HG03469 (cell line): ENCODE data around the gene TRAF5.
"Not testable (repeated sequence)": the region's sequence is repeated elsewhere in the genome, so short reads cannot be mapped to it uniquely, and the experiment has no call there.

Experiments
- ATAC-seq: cut with Tn5 transposase; IDR thresholded peaks from one replicate; pipeline ENCODE4 v1.9.1; 2021; ENCODE audit warnings: mild to moderate bottlenecking, moderate library complexity, moderate number of reproducible peaks; ENCODE audit not compliant: unreplicated experiment

The TRAF5 gene

GRCh38 chr1:211344152-211344618 lies 17.6 kb downstream of the TRAF5 start:
- no peak for ATAC-seq

- no peak for ATAC-seq
These were observed 19.1 kb downstream of the TRAF5 start for GRCh38 chr1:211345719-211346118.

GRCh38 chr1:211347077-211347844 lies 20.6 kb downstream of the TRAF5 start:
- no peak for ATAC-seq

- ATAC-seq: no peak
These were observed 21.9 kb downstream of the TRAF5 start for GRCh38 chr1:211348547-211348946.

- no peak for ATAC-seq
These were observed 23.1 kb downstream of the TRAF5 start for GRCh38 chr1:211349741-211350140.

GRCh38 chr1:211352055-211352454 lies 25.4 kb downstream of the TRAF5 start:
- not testable (repeated sequence) for ATAC-seq

GRCh38 chr1:211352465-211352864 lies 25.8 kb downstream of the TRAF5 start:
- ATAC-seq: no peak

- ATAC-seq: peak; percentile 63
These were observed 26.4 kb downstream of the TRAF5 start for GRCh38 chr1:211352985-211353515.

GRCh38 chr1:211353562-211354212 lies 27.1 kb downstream of the TRAF5 start:
- no peak for ATAC-seq

GRCh38 chr1:211355873-211356272 lies 29.2 kb downstream of the TRAF5 start:
- ATAC-seq: no peak

GRCh38 chr1:211356723-211357407 lies 30.2 kb downstream of the TRAF5 start:
- ATAC-seq: no peak

GRCh38 chr1:211358685-211359084 lies 32.1 kb downstream of the TRAF5 start:
- no peak for ATAC-seq

GRCh38 chr1:211359876-211360275 lies 33.2 kb downstream of the TRAF5 start:
- ATAC-seq: no peak

GRCh38 chr1:211361202-211361601 lies 34.6 kb downstream of the TRAF5 start:
- no peak for ATAC-seq

GRCh38 chr1:211369640-211370039 lies 43.0 kb downstream of the TRAF5 start:
- no peak for ATAC-seq

GRCh38 chr1:211370669-211371068 lies 44.0 kb downstream of the TRAF5 start:
- no peak for ATAC-seq

GRCh38 chr1:211371406-211372105 lies 44.9 kb downstream of the TRAF5 start:
- ATAC-seq: no peak

- ATAC-seq: no peak
These were observed 45.8 kb downstream of the TRAF5 start for GRCh38 chr1:211372463-211372862.

- ATAC-seq: no peak
These were observed 48.6 kb downstream of the TRAF5 start for GRCh38 chr1:211375146-211375818.

- no peak for ATAC-seq
These were observed 49.3 kb downstream of the TRAF5 start for GRCh38 chr1:211375949-211376348.
